Fibroblast of pulmonary artery (primary cell): ENCODE results near the gene PLIN4.

Experiments
- DNase-seq: peaks from one replicate; pipeline ENCODE4 v3.0.0-alpha.2; 2010; ENCODE audit warnings: low read depth
- H3K4me3 ChIP-seq: replicated peaks from 2 replicates; pipeline ENCODE4 v1.5.1; 2011; ENCODE audit warnings: low read depth, mild to moderate bottlenecking, control low read depth, low read length, moderate library complexity
- TF ChIP-seq, protein P1 (sequence below): IDR thresholded peaks from 2 replicates; pipeline ENCODE4 v1.5.1; 2011; ENCODE audit warnings: mild to moderate bottlenecking, control low read depth, low read length, inconsistent platforms; ENCODE audit errors: missing control alignments

PLIN4 gene

DNA sequence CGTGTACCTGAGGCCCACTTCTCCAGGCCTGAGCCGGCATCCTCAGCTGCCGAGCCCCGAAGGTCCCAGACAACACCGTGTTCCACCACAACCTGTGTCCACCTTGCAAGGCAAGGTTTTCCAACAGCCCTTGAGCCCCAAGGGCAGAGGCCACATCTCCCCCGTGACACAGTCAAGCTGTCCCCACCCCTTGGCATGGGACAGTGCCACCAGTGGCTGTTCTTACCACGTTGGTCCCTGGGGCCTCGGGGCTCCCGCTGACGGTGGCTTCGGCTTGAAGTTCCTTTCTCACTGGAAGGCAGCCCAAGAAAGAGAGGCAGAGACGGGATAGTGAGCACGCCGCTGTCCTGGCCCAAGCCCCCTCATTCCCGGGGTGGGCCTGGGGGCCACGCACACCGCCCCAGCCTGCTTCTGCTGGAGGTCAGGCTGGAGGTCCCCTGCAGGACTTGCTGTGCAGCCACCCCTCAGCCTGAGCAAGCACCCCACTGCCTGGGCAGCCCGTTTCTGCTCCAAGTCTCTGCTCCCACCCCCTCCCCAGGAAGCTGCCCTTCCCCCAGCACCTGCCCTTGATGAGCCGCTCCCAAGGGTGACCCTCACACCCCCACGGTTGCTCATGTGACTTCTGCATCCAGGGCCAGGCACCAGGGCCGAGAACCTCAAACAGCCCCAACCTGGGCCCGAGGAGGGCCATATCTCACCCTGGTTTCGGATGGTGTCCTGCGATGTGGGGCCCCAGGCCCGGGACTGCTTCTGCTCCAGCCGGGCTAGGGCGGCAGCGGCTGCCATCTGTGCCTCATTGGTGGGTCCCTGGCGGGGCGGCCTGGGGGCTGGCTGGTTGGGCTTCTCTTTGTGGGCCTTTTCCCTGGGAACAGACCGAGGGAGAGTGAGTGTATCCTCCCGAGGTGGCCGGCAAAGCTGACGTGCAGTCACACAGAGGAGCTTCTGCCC is 64.8 kb downstream of the PLIN4 start:
- no peak for DNase-seq
- TF ChIP-seq, protein P1, sequence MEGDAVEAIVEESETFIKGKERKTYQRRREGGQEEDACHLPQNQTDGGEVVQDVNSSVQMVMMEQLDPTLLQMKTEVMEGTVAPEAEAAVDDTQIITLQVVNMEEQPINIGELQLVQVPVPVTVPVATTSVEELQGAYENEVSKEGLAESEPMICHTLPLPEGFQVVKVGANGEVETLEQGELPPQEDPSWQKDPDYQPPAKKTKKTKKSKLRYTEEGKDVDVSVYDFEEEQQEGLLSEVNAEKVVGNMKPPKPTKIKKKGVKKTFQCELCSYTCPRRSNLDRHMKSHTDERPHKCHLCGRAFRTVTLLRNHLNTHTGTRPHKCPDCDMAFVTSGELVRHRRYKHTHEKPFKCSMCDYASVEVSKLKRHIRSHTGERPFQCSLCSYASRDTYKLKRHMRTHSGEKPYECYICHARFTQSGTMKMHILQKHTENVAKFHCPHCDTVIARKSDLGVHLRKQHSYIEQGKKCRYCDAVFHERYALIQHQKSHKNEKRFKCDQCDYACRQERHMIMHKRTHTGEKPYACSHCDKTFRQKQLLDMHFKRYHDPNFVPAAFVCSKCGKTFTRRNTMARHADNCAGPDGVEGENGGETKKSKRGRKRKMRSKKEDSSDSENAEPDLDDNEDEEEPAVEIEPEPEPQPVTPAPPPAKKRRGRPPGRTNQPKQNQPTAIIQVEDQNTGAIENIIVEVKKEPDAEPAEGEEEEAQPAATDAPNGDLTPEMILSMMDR, result no peak
- no peak overlapping the region for H3K4me3 ChIP-seq

DNA sequence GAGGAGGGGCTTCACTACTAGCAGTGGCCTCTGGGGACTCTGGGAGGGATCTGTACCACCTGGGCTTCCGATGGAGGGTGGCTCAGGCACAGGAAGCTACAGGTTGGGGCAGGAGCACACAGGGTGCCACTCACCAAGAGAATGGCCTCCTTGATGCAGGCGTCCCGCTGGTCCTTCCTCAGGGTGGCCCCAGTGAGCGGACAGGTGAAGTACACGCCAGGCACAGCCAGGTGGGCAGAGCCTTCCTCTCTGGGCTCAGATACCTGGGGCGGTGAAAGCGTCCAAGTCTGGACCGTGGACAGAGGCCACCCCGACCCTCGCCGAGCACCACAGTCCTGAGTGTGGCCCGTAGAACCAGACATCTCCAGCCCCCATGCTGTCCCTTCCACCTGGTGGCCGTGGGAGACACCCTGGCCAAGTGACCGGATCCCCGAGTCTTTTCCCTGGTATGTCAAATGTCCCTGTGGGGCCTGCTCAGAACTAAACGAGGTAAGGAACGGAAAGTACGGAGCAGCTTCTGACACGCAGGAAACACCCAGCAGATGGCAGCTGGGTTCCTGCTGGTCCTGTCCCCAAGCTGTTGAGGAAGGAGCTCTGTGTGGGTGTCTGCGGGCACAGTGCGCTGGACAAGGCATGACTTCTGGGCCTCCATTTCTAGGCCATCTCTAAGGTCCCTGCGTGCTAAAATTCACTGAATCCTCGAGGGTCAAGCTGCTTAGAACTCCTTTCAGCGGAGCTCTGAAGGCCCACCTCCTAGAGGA is 65.9 kb downstream of the PLIN4 start:
- TF ChIP-seq, protein P1, result no peak
- no peak overlapping the region for H3K4me3 ChIP-seq
- no peak for DNase-seq
